Bronchial epithelial cell (primary cell): ENCODE results near the gene CDR2. TPM values are rescaled to one million over a fixed set of nuclear protein-coding genes. Genes with fewer than 3 reads are reported as not detected.

Source experiments
- DNase-seq: peaks from one replicate; pipeline ENCODE4 v3.0.0-alpha.2; 2010; ENCODE audit warnings: low read depth
- FAIRE-seq: peaks from 2 replicates; lab custom pipeline; 2011; peaks lifted over from hg19 to GRCh38; lab: Jason Lieb, UNC
- H3K27me3 ChIP-seq: 2 replicates; pipeline ENCODE4 v1.5.1; 2011; ENCODE audit warnings: low read length; ENCODE audit not compliant: control insufficient read depth, insufficient read depth
- H3K36me3 ChIP-seq: 2 replicates; pipeline ENCODE4 v1.5.1; 2011; ENCODE audit warnings: low read length; ENCODE audit not compliant: control insufficient read depth, insufficient read depth
- H3K4me3 ChIP-seq: 2 replicates; pipeline ENCODE4 v1.5.1; 2011; ENCODE audit warnings: mild to moderate bottlenecking, low read depth, low read length, control low read depth
- total RNA-seq: library from RNA; depleted of rRNA; stranded (reverse); fragments of >200 nt; gene quantifications from 2 replicates; pipeline ENCODE4 v1.2.1, GENCODE V29; 2014
- TF ChIP-seq, protein P1 (sequence below): IDR thresholded peaks from 2 replicates; pipeline ENCODE4 v1.5.1; 2011; ENCODE audit warnings: mild to moderate bottlenecking, moderate library complexity, low read length, control low read depth, inconsistent platforms; ENCODE audit not compliant: insufficient read depth, severe bottlenecking

Gene CDR2
- total RNA-seq, 1 donor from 2014 or later, result 25.3 TPM

DNA sequence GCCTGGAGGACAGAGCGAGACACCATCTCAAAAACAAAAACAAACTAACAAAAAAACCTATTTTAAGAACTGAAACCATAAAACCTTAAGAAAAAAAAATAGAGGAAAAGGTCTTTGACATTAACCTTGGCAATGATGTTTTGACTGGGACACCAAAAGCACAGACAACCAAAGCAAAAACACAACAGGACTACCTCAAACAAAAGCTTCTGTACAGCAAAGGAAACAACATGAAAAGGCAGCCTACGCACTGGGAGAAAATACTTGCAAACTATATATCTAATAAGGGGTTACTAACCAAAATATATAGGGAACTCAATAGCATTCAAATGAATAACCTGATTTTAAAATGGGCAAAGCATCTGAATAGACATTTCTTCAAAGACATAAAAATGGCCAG is 32.3 kb downstream of the CDR2 start:
- no peaks in the 10 kb centered on the region for H3K27me3 ChIP-seq
- TF ChIP-seq, protein P1, sequence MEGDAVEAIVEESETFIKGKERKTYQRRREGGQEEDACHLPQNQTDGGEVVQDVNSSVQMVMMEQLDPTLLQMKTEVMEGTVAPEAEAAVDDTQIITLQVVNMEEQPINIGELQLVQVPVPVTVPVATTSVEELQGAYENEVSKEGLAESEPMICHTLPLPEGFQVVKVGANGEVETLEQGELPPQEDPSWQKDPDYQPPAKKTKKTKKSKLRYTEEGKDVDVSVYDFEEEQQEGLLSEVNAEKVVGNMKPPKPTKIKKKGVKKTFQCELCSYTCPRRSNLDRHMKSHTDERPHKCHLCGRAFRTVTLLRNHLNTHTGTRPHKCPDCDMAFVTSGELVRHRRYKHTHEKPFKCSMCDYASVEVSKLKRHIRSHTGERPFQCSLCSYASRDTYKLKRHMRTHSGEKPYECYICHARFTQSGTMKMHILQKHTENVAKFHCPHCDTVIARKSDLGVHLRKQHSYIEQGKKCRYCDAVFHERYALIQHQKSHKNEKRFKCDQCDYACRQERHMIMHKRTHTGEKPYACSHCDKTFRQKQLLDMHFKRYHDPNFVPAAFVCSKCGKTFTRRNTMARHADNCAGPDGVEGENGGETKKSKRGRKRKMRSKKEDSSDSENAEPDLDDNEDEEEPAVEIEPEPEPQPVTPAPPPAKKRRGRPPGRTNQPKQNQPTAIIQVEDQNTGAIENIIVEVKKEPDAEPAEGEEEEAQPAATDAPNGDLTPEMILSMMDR, result no peak
- peaks cover 2% of the 10 kb centered on the region for H3K36me3 ChIP-seq
- no peak overlapping the region for H3K4me3 ChIP-seq
- no peak for FAIRE-seq
- no peak for DNase-seq

DNA sequence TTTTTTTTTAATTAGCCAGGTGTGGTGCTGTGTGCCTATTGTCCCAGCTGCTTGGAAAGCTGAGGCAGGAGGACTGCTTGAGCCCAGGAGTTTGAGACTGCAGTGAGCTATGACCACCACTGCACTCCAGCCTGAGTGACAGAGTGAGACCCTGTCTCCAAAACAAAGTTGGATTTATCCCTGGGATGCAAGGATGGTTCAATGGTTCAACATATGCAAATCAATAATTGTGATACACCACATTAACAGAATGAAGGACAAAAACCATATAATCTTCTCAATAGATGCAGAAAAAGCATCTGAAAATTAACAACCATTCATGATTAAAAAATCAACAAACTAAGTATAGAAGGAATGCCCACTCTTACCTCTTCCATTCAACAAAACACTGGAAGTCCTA is 33.5 kb downstream of the CDR2 start:
- H3K27me3 ChIP-seq, result no peaks in the 10 kb centered on the region
- no peak for FAIRE-seq
- H3K4me3 ChIP-seq, result no peak overlapping the region
- no peak for DNase-seq
- TF ChIP-seq, protein P1, result no peak
- peaks cover 2% of the 10 kb centered on the region for H3K36me3 ChIP-seq

DNA sequence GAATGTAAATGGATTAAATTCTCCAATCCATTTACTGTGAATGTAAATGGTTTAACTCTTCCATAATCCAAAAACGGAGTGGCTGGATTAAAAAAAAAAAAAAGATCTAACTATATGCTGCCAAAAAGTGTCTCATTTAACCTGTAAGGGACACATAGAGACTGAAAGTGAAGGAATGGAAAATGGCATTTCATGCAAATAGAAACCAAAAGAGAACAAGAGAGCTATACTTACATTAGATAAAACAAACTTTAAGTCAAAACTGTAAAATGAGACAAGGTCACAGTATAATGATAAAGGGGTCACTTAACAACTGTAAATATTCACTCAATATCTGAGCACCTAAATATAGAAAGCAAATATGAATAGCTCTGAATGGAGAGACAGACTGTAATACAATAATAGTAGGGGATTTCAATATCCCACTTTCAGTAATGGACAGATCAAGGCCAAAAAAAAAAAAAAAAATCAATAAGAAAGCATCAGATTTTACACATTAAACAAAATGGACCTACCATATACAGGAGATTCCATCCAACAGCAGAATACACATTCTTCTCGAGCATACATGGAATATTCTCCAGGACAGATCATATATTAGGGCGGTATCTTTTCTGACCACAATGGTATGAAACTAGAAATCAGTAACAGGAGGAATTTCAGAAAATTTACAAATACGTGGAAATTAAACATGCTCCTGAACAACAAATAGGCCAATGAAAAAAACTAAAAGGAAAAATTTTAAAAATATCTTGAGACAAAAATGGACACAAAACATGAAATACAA is 36.4 kb downstream of the CDR2 start:
- TF ChIP-seq, protein P1, result no peak
- DNase-seq (no peak), FAIRE-seq (no peak)
- Histone ChIP-seq H3K27me3 (no peaks in the 10 kb centered on the region), H3K4me3 (no peak overlapping the region), H3K36me3 (peaks cover 8% of the 10 kb centered on the region)

DNA sequence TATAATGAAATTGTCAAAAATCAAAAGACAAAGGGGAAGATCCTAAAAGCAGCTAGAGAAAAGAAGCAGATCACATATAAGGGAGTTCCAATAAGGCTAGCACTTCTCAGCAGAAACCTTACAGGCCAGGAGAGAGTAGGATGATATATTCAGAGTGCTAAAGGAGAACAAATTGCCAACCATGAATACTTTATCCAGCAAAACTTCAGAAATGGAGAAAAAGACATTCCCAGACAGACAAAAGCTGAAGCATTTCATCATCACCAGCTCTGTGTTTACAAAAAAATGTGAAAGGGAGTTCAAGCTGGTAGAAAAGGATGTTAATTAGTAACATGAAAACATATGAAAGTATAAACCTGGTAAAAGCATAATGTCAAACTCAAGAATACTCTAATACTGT is 37.4 kb downstream of the CDR2 start:
- no peak for FAIRE-seq
- TF ChIP-seq, protein P1, result no peak
- no peaks in the 10 kb centered on the region for H3K27me3 ChIP-seq
- peaks cover 10% of the 10 kb centered on the region for H3K36me3 ChIP-seq
- DNase-seq, result no peak
- H3K4me3 ChIP-seq, result no peak overlapping the region

DNA sequence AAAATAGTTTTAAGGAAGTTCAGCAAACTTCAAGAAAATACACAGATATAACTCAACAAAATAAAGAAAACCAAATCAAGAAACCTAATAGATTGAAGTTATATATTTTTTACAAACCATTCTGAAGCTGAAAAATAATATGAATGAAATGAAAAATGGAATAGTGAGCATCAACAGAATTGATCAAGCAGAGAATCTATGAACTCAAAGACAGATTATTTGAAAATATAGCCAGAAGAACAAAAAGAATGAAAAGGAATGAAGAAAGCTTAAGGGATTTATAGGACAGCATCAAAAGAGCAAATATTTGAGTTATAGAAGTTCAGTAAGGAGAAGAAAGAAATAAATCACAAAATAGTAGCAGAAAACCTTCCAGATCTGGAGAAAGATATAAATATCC is 37.8 kb downstream of the CDR2 start:
- Histone ChIP-seq H3K4me3 (no peak overlapping the region), H3K27me3 (no peaks in the 10 kb centered on the region), H3K36me3 (peaks cover 10% of the 10 kb centered on the region)
- FAIRE-seq, result no peak
- DNase-seq, result no peak
- TF ChIP-seq, protein P1, result no peak
